ENCODE measurements around the gene TMEM156. TPM values are rescaled to one million over a fixed set of nuclear protein-coding genes. Genes with fewer than 3 reads are reported as not detected.

TMEM156 gene
- total and polyA plus RNA-seq, 2 experiments from 2014 or later: not detected

GRCh38 chr4:39061457-39061856 is 29.2 kb upstream of the TMEM156 start:
- no peak overlapping the region for H3K27ac Mint-ChIP-seq
- H3K79me2 ChIP-seq (replicated peaks; ENCODE audit: insufficient read depth): peaks cover 6% of the 10 kb centered on the region; the same call in 1 of the 2 replicates
- no peak overlapping the region for H3K27ac ChIP-seq (ENCODE audit: low read depth)

More at GRCh38 chr4:39061457-39061856, 29.2 kb upstream of the TMEM156 start:
- H3K4me1 Mint-ChIP-seq: peaks cover 31% of the 10 kb centered on the region
- Histone ChIP-seq H3K36me3 (ENCODE audit: insufficient read depth) (no peaks in the 10 kb centered on the region), H3F3A (replicated peaks; ENCODE audit: low read depth) (no peaks in the 10 kb centered on the region), H3K4me1 (ENCODE audit: insufficient read depth) (peaks cover 21% of the 10 kb centered on the region), H3K27me3 (ENCODE audit: insufficient read depth) (no peaks in the 10 kb centered on the region), H3K9me2 (ENCODE audit: insufficient read depth) (no peaks in the 10 kb centered on the region), H4K20me1 (replicated peaks; ENCODE audit: insufficient read depth) (no peaks in the 10 kb centered on the region), H3K4me3 (peak overlapping the region; percentile 23; the same call in 1 of the 2 replicates), H3K4me2 (peak overlapping the region; percentile 25), H2AFZ (no peak overlapping the region)
- H3K36me3 Mint-ChIP-seq (ENCODE audit: low read depth): no peaks in the 10 kb centered on the region
- no peaks in the 10 kb centered on the region for H3K9me3 Mint-ChIP-seq
- ATAC-seq: no peak
- H3K4me3 Mint-ChIP-seq: peak overlapping the region; percentile 55; the same call in 2 of the 3 replicates
- DNase-seq (ENCODE audit: low spot score): no peak
- TF ChIP-seq CTCF (conservative IDR thresholded peaks at IDR 0.05; ENCODE audit: low read depth in 2 of 2) (peak in 1 of 2 experiments; percentile 28; a peak in 1 of 4 replicates), ZNF114 (CRISPR knock-in tag; IDR thresholded peaks at IDR 0.05) (no peak), REST (IDR thresholded peaks at IDR 0.05; ENCODE audit: unreplicated experiment) (no peak)
- H3K27me3 Mint-ChIP-seq (ENCODE audit: insufficient read depth, low read depth, poor library complexity): no peaks in the 10 kb centered on the region
